Tibial nerve (tissue), 4 donors: ENCODE data around the gene DDAH1. TPM values are rescaled to one million over a fixed set of nuclear protein-coding genes. Genes with fewer than 3 reads are reported as not detected.

Source experiments
- DNase-seq, 2 donors: peaks; one replicate each; pipeline ENCODE4 v3.0.0-alpha.2; 2019; ENCODE audit warnings: low spot score in 2 of 2
- H3K27ac ChIP-seq, 4 donors: fragments of 200-600 bp; sonication (generic) in 3 of 4; one replicate each; pipeline ENCODE4 v1.5.1; 2017 to 2019; ENCODE audit warnings: mild to moderate bottlenecking in 1 of 4
- H3K27me3 ChIP-seq, 2 donors: fragments of 200-600 bp; sonication (generic) in 1 of 2; one replicate each; pipeline versions ENCODE4 v1.5.1 to v1.6.0; 2017 to 2019
- H3K36me3 ChIP-seq, 3 donors: fragments of 200-600 bp; sonication (generic); one replicate each; pipeline ENCODE4 v1.5.1; 2018 to 2019
- H3K4me1 ChIP-seq, 4 donors: fragments of 200-600 bp; sonication (generic) in 3 of 4; one replicate each; pipeline ENCODE4 v1.5.1; 2017 to 2019
- H3K4me3 ChIP-seq, 4 donors: fragments of 200-600 bp; sonication (generic) in 3 of 4; one replicate each; pipeline ENCODE4 v1.5.1; 2017 to 2019; ENCODE audit warnings: mild to moderate bottlenecking in 1 of 4, moderate library complexity in 1 of 4
- H3K9me3 ChIP-seq, 4 donors: fragments of 200-600 bp; sonication (generic) in 3 of 4; one replicate each; pipeline ENCODE4 v1.5.1; 2017 to 2019
- CTCF ChIP-seq, 5 experiments: fragments of 200-600 bp in 3 of 5; fragments of 450-650 bp in 2 of 5; sonication (generic) in 3 of 5; IDR thresholded peaks; one replicate each; pipeline ENCODE4 v1.5.1; 2016 to 2019; ENCODE audit warnings: antibody characterized with exemption in 5 of 5, mild to moderate bottlenecking in 3 of 5, moderate library complexity in 2 of 5
- EP300 ChIP-seq, 2 donors: sonication (generic); formaldehyde crosslinking; IDR thresholded peaks; one replicate each; pipeline ENCODE4 v1.6.1; 2017; ENCODE audit warnings: antibody characterized with exemption in 2 of 2, mild to moderate bottlenecking in 1 of 2
- POLR2A ChIP-seq, 2 donors: fragments of 450-650 bp; IDR thresholded peaks; one replicate each; pipeline ENCODE4 v1.6.1; 2017; ENCODE audit warnings: antibody characterized with exemption in 2 of 2, mild to moderate bottlenecking in 2 of 2, moderate library complexity in 2 of 2
- WGBS, 2 donors: methylation state at CpG; one replicate each; pipeline ENCODE4 v1.1.5; 2018; 5-methylcytosine and 5-hydroxymethylcytosine counted together
- total RNA-seq, 4 donors: library from RNA; depleted of rRNA; stranded (reverse); fragments of >200 nt; gene quantifications; one replicate each; pipeline ENCODE4 v1.1.0, GENCODE V29; 2016

DDAH1 gene
- total RNA-seq, 4 donors from 2014 or later, result 17.7 to 23.4 (median 21.8) TPM

GRCh38 chr1:85361606-85362296 is 103.2 kb downstream of the DDAH1 start:
- H3K27ac ChIP-seq, result no peak overlapping the region
- no peak for DNase-seq

GRCh38 chr1:85360730-85361493 is 104.0 kb downstream of the DDAH1 start:
- Histone ChIP-seq H3K36me3 (no peaks in the 10 kb centered on the region), H3K27me3 (no peaks in the 10 kb centered on the region), H3K4me3 (no peak overlapping the region), H3K4me1 (peaks cover 0 to 32% (median 9%) of the 10 kb centered on the region in 4 donors), H3K9me3 (no peaks in the 10 kb centered on the region), H3K27ac (no peak overlapping the region)
- no peak for TF ChIP-seq CTCF (IDR thresholded peaks at IDR 0.05)
- TF ChIP-seq EP300 (IDR thresholded peaks at IDR 0.05), result no peak
- TF ChIP-seq POLR2A (IDR thresholded peaks at IDR 0.05), result no peak
- no peak for DNase-seq
- 47 to 51% methylated on average over 3 of the region's 3 CpGs for WGBS, 2 donors

More at GRCh38 chr1:85361606-85362296, 103.2 kb downstream of the DDAH1 start:
- H3K4me1 ChIP-seq, result peaks cover 0 to 32% (median 9%) of the 10 kb centered on the region in 4 donors
- H3K4me3 ChIP-seq, result no peak overlapping the region
- H3K27me3 ChIP-seq, result no peaks in the 10 kb centered on the region
- H3K36me3 ChIP-seq, result no peaks in the 10 kb centered on the region
- TF ChIP-seq POLR2A (IDR thresholded peaks at IDR 0.05) (no peak), EP300 (IDR thresholded peaks at IDR 0.05) (no peak), CTCF (IDR thresholded peaks at IDR 0.05) (no peak)
- H3K9me3 ChIP-seq, result no peaks in the 10 kb centered on the region

- Histone ChIP-seq H3K4me1 (peaks cover 0 to 32% (median 9%) of the 10 kb centered on the region in 4 donors), H3K9me3 (no peaks in the 10 kb centered on the region), H3K36me3 (no peaks in the 10 kb centered on the region), H3K27me3 (no peaks in the 10 kb centered on the region), H3K27ac (peak overlapping the region in 1 of 4 donors; percentile 8), H3K4me3 (no peak overlapping the region)
- WGBS, 2 donors, result 57 to 79% methylated on average over 1 of the region's 1 CpG
- no peak for DNase-seq
- TF ChIP-seq POLR2A (IDR thresholded peaks at IDR 0.05) (no peak), CTCF (IDR thresholded peaks at IDR 0.05) (no peak), EP300 (IDR thresholded peaks at IDR 0.05) (no peak)
Observed at GRCh38 chr1:85359874-85360721, 104.9 kb downstream of the DDAH1 start.

- no peak overlapping the region for H3K4me3 ChIP-seq
- no peak for DNase-seq
- no peaks in the 10 kb centered on the region for H3K36me3 ChIP-seq
- H3K9me3 ChIP-seq, result no peaks in the 10 kb centered on the region
- TF ChIP-seq CTCF (IDR thresholded peaks at IDR 0.05), result no peak
- no peak for TF ChIP-seq POLR2A (IDR thresholded peaks at IDR 0.05)
- no peak for TF ChIP-seq EP300 (IDR thresholded peaks at IDR 0.05)
- peaks cover 0 to 32% (median 9%) of the 10 kb centered on the region in 4 donors for H3K4me1 ChIP-seq
- H3K27me3 ChIP-seq, result no peaks in the 10 kb centered on the region
- no peak overlapping the region for H3K27ac ChIP-seq
- 92 to 95% methylated on average over 5 of the region's 5 CpGs for WGBS, 2 donors
Observed at GRCh38 chr1:85358702-85359438, 106.1 kb downstream of the DDAH1 start.
